ENCODE measurements around the gene SMARCA2.
A peak's percentile ranks its signal among the peaks of the same experiment; 100 is the strongest.

Gene SMARCA2

DNA sequence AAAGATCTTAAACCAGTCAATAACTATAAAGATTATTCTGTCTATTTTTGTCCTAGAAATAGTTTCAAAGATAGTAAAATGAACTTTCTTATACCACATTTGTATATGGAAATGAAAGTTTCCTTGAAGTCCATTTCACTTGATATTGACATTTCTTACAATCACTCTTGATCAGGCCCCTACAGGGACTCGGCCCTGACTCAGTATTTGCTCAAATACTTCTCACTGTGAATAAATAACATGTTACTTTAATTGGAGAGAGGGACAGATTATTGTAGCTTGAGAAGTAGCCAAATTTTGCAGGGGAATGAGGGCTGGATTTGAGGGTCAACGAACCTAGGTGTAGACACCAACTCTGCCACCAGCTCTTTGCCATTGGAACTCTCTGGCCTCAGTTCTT lies 25.6 kb upstream of the SMARCA2 start:
- peaks cover 16% of the 10 kb centered on the region for H3K4me1 ChIP-seq (ENCODE audit: insufficient read depth, low read length)
- WGBS: 96% methylated on average over 2 of the region's 2 CpGs
- no peak overlapping the region for H3K27ac ChIP-seq (ENCODE audit: low read depth, low read length)
- no peaks in the 10 kb centered on the region for H3K9me3 ChIP-seq (ENCODE audit: insufficient read depth, low read depth, low read length)
- H3K36me3 ChIP-seq (ENCODE audit: insufficient read depth, low read length): no peaks in the 10 kb centered on the region
- no peaks in the 10 kb centered on the region for H3K27me3 ChIP-seq (ENCODE audit: insufficient read depth, low read length)
- no peak overlapping the region for H3K4me3 ChIP-seq (ENCODE audit: low read length)
- H3K9ac ChIP-seq (ENCODE audit: low read depth, low read length): no peak overlapping the region

DNA sequence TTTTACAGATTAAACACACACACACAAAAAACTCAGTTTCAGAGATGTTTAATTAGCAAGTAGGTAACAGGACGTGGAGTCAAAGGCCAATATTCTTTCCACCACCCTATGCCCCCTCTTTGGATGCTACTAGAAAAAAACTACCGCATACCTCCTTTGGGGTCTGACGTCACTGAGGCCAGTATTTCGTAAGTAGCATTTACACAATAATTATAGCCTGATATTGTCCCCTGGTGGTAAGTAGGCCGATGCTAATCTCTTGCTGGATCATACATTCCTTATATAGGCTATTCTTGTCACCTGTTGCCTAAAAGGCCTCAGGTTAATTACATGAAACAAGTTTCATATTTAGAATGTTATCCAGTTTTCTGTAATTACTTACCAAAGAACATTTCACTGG lies 21.0 kb upstream of the SMARCA2 start:
- peaks cover 43% of the 10 kb centered on the region for H3K4me1 ChIP-seq (ENCODE audit: insufficient read depth, low read length)
- no peak overlapping the region for H3K4me3 ChIP-seq (ENCODE audit: low read length)
- H3K27me3 ChIP-seq (ENCODE audit: insufficient read depth, low read length): no peaks in the 10 kb centered on the region
- WGBS: 71% methylated on average over 5 of the region's 5 CpGs
- H3K36me3 ChIP-seq (ENCODE audit: insufficient read depth, low read length): no peaks in the 10 kb centered on the region
- H3K9me3 ChIP-seq (ENCODE audit: insufficient read depth, low read depth, low read length): no peaks in the 10 kb centered on the region
- no peak overlapping the region for H3K9ac ChIP-seq (ENCODE audit: low read depth, low read length)
- peak overlapping the region; percentile 75; the same call in 1 of the 2 replicates for H3K27ac ChIP-seq (ENCODE audit: low read depth, low read length)

DNA sequence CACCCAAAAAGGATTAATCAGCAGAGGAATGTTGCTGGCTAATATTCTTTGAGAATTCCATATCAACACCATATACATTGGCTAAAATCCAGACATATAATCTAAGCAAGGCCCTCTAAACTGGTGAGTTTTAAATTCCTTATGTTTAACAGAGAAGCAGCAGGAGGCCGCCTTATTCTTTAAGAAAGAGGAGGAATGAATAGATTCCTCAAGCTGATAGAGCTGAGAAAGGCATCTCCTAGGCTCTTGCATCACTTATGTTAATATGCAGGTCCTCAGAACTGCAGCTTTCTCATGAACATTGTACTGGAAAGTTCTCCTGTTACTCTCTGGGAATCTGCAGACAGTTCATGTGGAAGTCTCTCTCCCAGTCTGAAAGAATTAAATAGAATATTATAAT lies 20.1 kb upstream of the SMARCA2 start:
- WGBS: 32% methylated on average over 1 of the region's 1 CpG
- peak overlapping the region; percentile 75; the same call in 1 of the 2 replicates for H3K27ac ChIP-seq (ENCODE audit: low read depth, low read length)
- H3K9ac ChIP-seq (ENCODE audit: low read depth, low read length): no peak overlapping the region
- no peaks in the 10 kb centered on the region for H3K9me3 ChIP-seq (ENCODE audit: insufficient read depth, low read depth, low read length)
- no peaks in the 10 kb centered on the region for H3K27me3 ChIP-seq (ENCODE audit: insufficient read depth, low read length)
- H3K4me3 ChIP-seq (ENCODE audit: low read length): no peak overlapping the region
- H3K36me3 ChIP-seq (ENCODE audit: insufficient read depth, low read length): no peaks in the 10 kb centered on the region
- peaks cover 43% of the 10 kb centered on the region for H3K4me1 ChIP-seq (ENCODE audit: insufficient read depth, low read length)

DNA sequence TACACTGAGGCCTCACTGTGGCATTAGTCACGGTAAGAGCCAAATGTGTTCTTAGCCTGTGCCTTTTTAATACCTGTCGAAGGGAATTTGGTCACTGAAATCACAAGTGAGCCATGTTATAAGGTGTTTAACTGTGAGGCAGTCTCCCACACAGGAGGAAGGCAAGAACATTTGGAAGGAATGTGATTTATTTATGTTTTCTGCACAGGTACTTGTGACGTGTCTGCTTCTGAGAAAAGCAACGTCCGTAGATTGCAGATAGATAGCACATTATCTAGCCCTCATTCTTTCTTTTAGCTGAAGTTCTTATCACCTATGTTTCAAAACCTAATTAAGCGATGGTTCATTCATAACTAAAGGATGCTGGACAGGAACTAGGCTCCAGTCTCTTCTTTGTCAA lies 19.0 kb upstream of the SMARCA2 start:
- 93% methylated on average over 6 of the region's 6 CpGs for WGBS

GRCh38 chr9:1997646-1998045 lies 17.5 kb upstream of the SMARCA2 start:
- H3K4me3 ChIP-seq (ENCODE audit: low read length): no peak overlapping the region
- H3K9ac ChIP-seq (ENCODE audit: low read depth, low read length): no peak overlapping the region
- no peaks in the 10 kb centered on the region for H3K27me3 ChIP-seq (ENCODE audit: insufficient read depth, low read length)
- no peaks in the 10 kb centered on the region for H3K36me3 ChIP-seq (ENCODE audit: insufficient read depth, low read length)
- H3K4me1 ChIP-seq (ENCODE audit: insufficient read depth, low read length): peaks cover 36% of the 10 kb centered on the region
- H3K9me3 ChIP-seq (ENCODE audit: insufficient read depth, low read depth, low read length): no peaks in the 10 kb centered on the region
- 98% methylated on average over 1 of the region's 2 CpGs for WGBS
- no peak overlapping the region for H3K27ac ChIP-seq (ENCODE audit: low read depth, low read length)

More for the DNA sequence above, 19.0 kb upstream of the SMARCA2 start:
- Histone ChIP-seq H3K9me3 (ENCODE audit: insufficient read depth, low read depth, low read length) (no peaks in the 10 kb centered on the region), H3K36me3 (ENCODE audit: insufficient read depth, low read length) (no peaks in the 10 kb centered on the region), H3K4me1 (ENCODE audit: insufficient read depth, low read length) (peaks cover 35% of the 10 kb centered on the region), H3K4me3 (ENCODE audit: low read length) (no peak overlapping the region), H3K27ac (ENCODE audit: low read depth, low read length) (no peak overlapping the region), H3K27me3 (ENCODE audit: insufficient read depth, low read length) (no peaks in the 10 kb centered on the region), H3K9ac (ENCODE audit: low read depth, low read length) (no peak overlapping the region)

DNA sequence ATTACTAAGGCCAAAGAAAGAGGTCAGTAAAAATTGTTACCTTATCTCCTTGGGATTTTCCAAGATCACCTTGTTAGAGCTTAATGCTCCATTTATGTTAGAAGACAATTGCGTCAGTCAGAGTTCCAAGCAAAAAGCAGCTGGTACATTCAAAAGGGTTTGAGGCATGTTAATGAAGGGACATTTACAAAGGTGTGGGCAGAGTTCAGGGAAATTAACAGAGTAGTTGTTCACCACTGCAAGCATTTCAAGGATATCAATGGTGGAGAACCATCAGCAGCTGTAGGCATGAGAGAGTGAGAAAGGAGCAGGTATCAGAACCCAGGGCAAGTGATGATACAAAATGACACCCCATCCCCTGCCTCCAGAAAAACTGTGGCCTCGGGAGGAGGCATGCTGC lies 17.0 kb upstream of the SMARCA2 start:
- Histone ChIP-seq H3K36me3 (ENCODE audit: insufficient read depth, low read length) (no peaks in the 10 kb centered on the region), H3K9me3 (ENCODE audit: insufficient read depth, low read depth, low read length) (no peaks in the 10 kb centered on the region), H3K4me3 (ENCODE audit: low read length) (no peak overlapping the region), H3K4me1 (ENCODE audit: insufficient read depth, low read length) (peaks cover 41% of the 10 kb centered on the region), H3K9ac (ENCODE audit: low read depth, low read length) (no peak overlapping the region), H3K27me3 (ENCODE audit: insufficient read depth, low read length) (no peaks in the 10 kb centered on the region), H3K27ac (ENCODE audit: low read depth, low read length) (no peak overlapping the region)
- WGBS: 56% methylated on average over 2 of the region's 2 CpGs

DNA sequence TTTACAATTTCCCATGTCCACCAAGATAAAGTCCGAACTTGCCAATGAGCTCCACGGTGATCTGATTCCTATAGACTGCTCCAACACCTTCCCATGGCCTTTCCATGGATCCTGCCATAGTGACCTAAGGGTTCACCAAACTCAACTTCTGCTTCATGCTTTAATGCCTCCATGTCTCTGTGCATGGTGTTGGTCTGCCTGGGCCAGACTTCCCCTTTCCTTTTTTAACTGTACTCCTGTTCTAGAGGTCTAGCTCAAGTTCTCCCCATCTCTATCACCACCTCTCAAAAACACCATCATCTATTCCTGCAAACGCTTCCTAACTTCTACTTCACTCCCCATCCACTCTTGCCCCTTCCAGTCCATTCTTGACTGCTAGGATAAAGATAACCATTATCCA lies 14.8 kb upstream of the SMARCA2 start:
- no peak overlapping the region for H3K4me3 ChIP-seq (ENCODE audit: low read length)
- H3K9ac ChIP-seq (ENCODE audit: low read depth, low read length): no peak overlapping the region
- H3K36me3 ChIP-seq (ENCODE audit: insufficient read depth, low read length): no peaks in the 10 kb centered on the region
- no peaks in the 10 kb centered on the region for H3K9me3 ChIP-seq (ENCODE audit: insufficient read depth, low read depth, low read length)
- H3K27ac ChIP-seq (ENCODE audit: low read depth, low read length): no peak overlapping the region
- WGBS: 95% methylated on average over 3 of the region's 3 CpGs
- H3K27me3 ChIP-seq (ENCODE audit: insufficient read depth, low read length): no peaks in the 10 kb centered on the region
- H3K4me1 ChIP-seq (ENCODE audit: insufficient read depth, low read length): peaks cover 31% of the 10 kb centered on the region

DNA sequence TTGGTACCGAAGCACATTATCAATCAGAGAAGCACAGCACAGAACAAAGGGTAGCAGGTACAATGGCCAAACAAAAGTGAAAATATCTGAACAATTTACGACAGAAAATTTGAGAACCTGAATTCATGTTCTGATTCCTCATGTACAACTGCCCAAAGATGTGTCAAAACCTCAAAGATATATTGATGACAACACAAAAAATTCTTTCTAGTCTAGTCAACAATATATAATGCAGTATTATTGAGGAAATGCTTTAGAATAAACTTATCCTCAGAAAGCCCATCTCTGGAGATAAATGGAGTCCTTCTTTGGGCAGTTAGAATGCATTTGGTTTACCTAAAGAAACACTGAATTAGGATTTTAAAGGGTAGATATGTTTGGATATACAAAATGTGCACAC lies 6.8 kb upstream of the SMARCA2 start:
- Histone ChIP-seq H3K36me3 (ENCODE audit: insufficient read depth, low read length) (no peaks in the 10 kb centered on the region), H3K9me3 (ENCODE audit: insufficient read depth, low read depth, low read length) (no peaks in the 10 kb centered on the region), H3K27ac (ENCODE audit: low read depth, low read length) (no peak overlapping the region), H3K9ac (ENCODE audit: low read depth, low read length) (no peak overlapping the region), H3K4me3 (ENCODE audit: low read length) (no peak overlapping the region), H3K4me1 (ENCODE audit: insufficient read depth, low read length) (peaks cover 7% of the 10 kb centered on the region), H3K27me3 (ENCODE audit: insufficient read depth, low read length) (peaks cover 16% of the 10 kb centered on the region)
- 98% methylated on average over 2 of the region's 2 CpGs for WGBS

- Histone ChIP-seq H3K36me3 (ENCODE audit: insufficient read depth, low read length) (no peaks in the 10 kb centered on the region), H3K9ac (ENCODE audit: low read depth, low read length) (no peak overlapping the region)
- 89% methylated on average over 4 of the region's 4 CpGs for WGBS
Measured at GRCh38 chr9:2012347-2012746, 2.8 kb upstream of the SMARCA2 start.

DNA sequence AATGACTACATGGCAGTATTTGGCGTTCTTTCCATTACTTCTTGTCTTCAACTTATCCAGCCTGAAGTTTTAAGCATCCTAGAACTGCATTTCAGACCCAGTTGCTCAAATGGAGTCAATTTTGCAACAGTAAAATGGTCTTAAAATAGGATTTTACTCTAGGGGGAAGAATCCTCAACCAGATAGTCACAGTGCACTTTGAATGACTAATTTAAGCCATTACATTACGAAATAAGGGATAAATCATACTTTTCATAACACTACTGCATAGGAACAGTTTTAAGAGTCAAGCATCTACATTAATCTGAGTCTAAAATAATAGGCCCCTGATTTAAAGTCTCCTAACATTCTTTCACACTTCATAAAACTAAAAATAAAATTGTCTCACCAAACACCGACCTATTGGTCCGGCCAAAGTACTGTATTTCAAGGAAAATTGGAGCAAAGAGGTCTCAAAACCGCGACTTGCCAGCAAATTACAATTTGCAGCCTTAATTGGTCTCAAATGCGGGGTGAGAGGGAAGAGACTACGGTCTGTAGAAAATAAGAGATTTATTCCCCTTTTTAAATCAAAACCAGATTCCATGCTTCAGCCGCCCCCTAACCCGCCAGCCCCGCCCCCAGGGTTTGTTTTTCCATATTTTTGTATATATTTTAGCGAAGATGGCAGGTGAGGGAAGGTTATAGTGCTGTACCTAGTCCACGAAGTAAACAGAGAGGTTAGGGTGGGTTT lies 1.2 kb upstream of the SMARCA2 start:
- WGBS: 45% methylated on average over 11 of the region's 13 CpGs

More at GRCh38 chr9:2012347-2012746, 2.8 kb upstream of the SMARCA2 start:
- no peak overlapping the region for H3K4me3 ChIP-seq (ENCODE audit: low read length)
- peaks cover 53% of the 10 kb centered on the region for H3K27me3 ChIP-seq (ENCODE audit: insufficient read depth, low read length)
- no peaks in the 10 kb centered on the region for H3K9me3 ChIP-seq (ENCODE audit: insufficient read depth, low read depth, low read length)
- H3K4me1 ChIP-seq (ENCODE audit: insufficient read depth, low read length): no peaks in the 10 kb centered on the region
- no peak overlapping the region for H3K27ac ChIP-seq (ENCODE audit: low read depth, low read length)

GRCh38 chr9:2015581-2016407 lies 647 bp downstream of the SMARCA2 start:
- Histone ChIP-seq H3K9ac (ENCODE audit: low read depth, low read length) (no peak overlapping the region), H3K27ac (ENCODE audit: low read depth, low read length) (no peak overlapping the region)

More for the DNA sequence above, 1.2 kb upstream of the SMARCA2 start:
- H3K27me3 ChIP-seq (ENCODE audit: insufficient read depth, low read length): peaks cover 69% of the 10 kb centered on the region
- no peaks in the 10 kb centered on the region for H3K9me3 ChIP-seq (ENCODE audit: insufficient read depth, low read depth, low read length)
- H3K36me3 ChIP-seq (ENCODE audit: insufficient read depth, low read length): no peaks in the 10 kb centered on the region
- peaks cover 11% of the 10 kb centered on the region; the same call in 1 of the 2 replicates for H3K4me1 ChIP-seq (ENCODE audit: insufficient read depth, low read length)
- H3K9ac ChIP-seq (ENCODE audit: low read depth, low read length): no peak overlapping the region
- no peak overlapping the region for H3K27ac ChIP-seq (ENCODE audit: low read depth, low read length)
- H3K4me3 ChIP-seq (ENCODE audit: low read length): peak overlapping the region; percentile 79

More at GRCh38 chr9:2015581-2016407, 647 bp downstream of the SMARCA2 start:
- peak overlapping the region; percentile 79 for H3K4me3 ChIP-seq (ENCODE audit: low read length)
- under 1% methylated on average over 59 of the region's 59 CpGs for WGBS
- H3K4me1 ChIP-seq (ENCODE audit: insufficient read depth, low read length): peaks cover 25% of the 10 kb centered on the region
- H3K27me3 ChIP-seq (ENCODE audit: insufficient read depth, low read length): peaks cover 87% of the 10 kb centered on the region
- no peaks in the 10 kb centered on the region for H3K9me3 ChIP-seq (ENCODE audit: insufficient read depth, low read depth, low read length)
- no peaks in the 10 kb centered on the region for H3K36me3 ChIP-seq (ENCODE audit: insufficient read depth, low read length)

All from HUES64 (cell line).